BE2C (cell line): ENCODE measurements around the gene AMFR.

Experiments used
- DNase-seq: peaks from one replicate; pipeline ENCODE4 v3.0.0-alpha.2; 2020
- H3K27me3 ChIP-seq: fragments of 250-450 bp; sonication (Bioruptor Pico); 2 replicates; pipeline ENCODE4 v1.5.1; 2020; ENCODE audit warnings: mild to moderate bottlenecking
- H3K36me3 ChIP-seq: fragments of 250-450 bp; sonication (Bioruptor Pico); 2 replicates; pipeline ENCODE4 v1.5.1; 2020; ENCODE audit warnings: mild to moderate bottlenecking
- H3K4me1 ChIP-seq: fragments of 250-450 bp; sonication (Bioruptor Pico); 2 replicates; pipeline ENCODE4 v1.5.1; 2020
- H3K4me3 ChIP-seq: 2 replicates; pipeline ENCODE4 v1.5.1; 2011; ENCODE audit warnings: low read depth, low read length
- H3K9me3 ChIP-seq: fragments of 250-450 bp; sonication (Bioruptor Pico); 2 replicates; pipeline ENCODE4 v1.5.1; 2020
- CTCF ChIP-seq: IDR thresholded peaks from 2 replicates; pipeline ENCODE4 v1.5.1; 2012; ENCODE audit warnings: mild to moderate bottlenecking, low read depth, low read length

AMFR gene

DNA sequence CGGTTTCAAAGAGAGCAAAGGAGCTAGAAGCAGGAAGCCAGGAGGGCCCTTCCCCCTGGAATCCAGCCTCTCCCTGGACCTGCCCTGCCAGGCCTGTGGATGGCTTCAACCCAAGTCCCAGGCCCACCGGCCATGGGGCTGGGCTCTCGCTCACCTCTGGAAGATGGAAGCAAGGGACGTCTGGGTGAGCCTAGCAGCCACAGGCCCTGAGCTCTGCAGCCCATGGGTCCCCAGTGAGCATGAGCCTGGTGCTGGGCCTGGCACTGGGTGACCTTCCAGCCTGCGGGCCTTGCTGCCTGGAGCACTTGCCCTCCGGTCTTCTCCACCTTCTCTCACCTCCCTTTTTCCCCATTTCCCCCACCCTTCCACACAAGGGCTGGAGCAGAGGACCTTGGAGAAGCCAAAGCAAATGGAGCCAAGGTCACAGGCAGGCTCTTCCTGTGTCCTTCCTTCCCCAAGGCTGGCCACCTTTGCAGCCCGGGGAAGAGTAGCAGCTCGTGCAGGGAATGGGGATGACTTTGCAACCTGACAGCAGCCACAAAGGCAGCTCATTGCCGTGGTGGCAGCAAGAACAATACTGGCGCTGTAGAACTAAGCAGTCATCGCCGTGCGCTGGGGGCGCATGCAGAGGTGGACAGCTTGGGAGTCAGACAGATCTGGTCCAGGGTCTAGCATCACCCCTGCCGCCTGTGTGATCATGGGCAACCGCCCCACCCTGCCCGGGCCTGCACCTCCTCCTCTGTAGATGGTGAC is 86.6 kb downstream of the AMFR start:
- no peak for TF ChIP-seq CTCF
- no peak for DNase-seq
- no peaks in the 10 kb centered on the region for H3K27me3 ChIP-seq
- H3K4me1 ChIP-seq = no peaks in the 10 kb centered on the region
- H3K4me3 ChIP-seq = no peak overlapping the region
- no peaks in the 10 kb centered on the region for H3K9me3 ChIP-seq
- H3K36me3 ChIP-seq = peaks cover 93% of the 10 kb centered on the region

GRCh38 chr16:56337858-56338325 is 87.5 kb downstream of the AMFR start:
- Histone ChIP-seq H3K4me3 (no peak overlapping the region), H3K27me3 (no peaks in the 10 kb centered on the region), H3K9me3 (no peaks in the 10 kb centered on the region), H3K4me1 (no peaks in the 10 kb centered on the region), H3K36me3 (peaks cover 94% of the 10 kb centered on the region)
- DNase-seq = no peak
- TF ChIP-seq CTCF = no peak

- H3K9me3 ChIP-seq = no peaks in the 10 kb centered on the region
- H3K27me3 ChIP-seq = no peaks in the 10 kb centered on the region
- TF ChIP-seq CTCF = no peak
- H3K36me3 ChIP-seq = peaks cover 94% of the 10 kb centered on the region
- no peaks in the 10 kb centered on the region for H3K4me1 ChIP-seq
- DNase-seq = peak; percentile 60
- H3K4me3 ChIP-seq = no peak overlapping the region
These were observed 88.1 kb downstream of the AMFR start for GRCh38 chr16:56337131-56337857.

- TF ChIP-seq CTCF = no peak
- Histone ChIP-seq H3K4me3 (no peak overlapping the region), H3K9me3 (no peaks in the 10 kb centered on the region), H3K36me3 (peaks cover 94% of the 10 kb centered on the region), H3K27me3 (no peaks in the 10 kb centered on the region), H3K4me1 (no peaks in the 10 kb centered on the region)
- no peak for DNase-seq
These were observed 88.6 kb downstream of the AMFR start for GRCh38 chr16:56336711-56337110.

DNA sequence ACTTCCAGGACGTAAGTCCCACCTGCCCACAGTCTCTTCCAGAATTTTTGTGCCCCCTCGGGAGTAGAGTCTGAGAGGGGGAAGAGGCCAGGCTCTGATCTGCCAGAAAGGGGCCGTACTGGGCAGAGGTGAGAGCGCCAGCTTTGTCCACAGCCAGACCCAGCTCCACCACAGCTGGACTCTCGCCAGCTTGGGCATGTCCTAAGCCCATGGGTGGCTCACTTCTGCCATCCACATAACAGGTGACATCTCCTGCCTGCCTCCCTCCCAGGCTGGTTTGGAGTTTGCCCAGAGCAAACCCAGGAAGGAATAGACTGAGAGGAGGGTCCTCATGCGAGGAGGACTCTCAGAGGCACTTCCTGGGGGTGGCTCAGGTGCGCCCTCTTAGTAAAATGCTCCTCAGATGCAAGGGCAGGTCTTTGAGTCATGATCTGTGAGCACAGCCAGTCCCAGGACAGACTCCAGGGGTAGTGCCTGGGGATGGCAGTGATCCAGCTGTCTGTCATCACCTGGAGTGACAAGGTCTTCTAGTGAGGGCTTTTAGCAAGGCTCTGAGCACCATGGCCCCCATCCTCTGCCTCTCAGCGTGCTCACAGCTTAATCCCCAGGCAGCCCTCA is 89.2 kb downstream of the AMFR start:
- no peak for TF ChIP-seq CTCF
- Histone ChIP-seq H3K9me3 (no peaks in the 10 kb centered on the region), H3K4me3 (no peak overlapping the region), H3K27me3 (no peaks in the 10 kb centered on the region), H3K4me1 (no peaks in the 10 kb centered on the region), H3K36me3 (peaks cover 94% of the 10 kb centered on the region)
- no peak for DNase-seq
